Measurements from ENCODE around the gene UNC45B. TPM values are rescaled to one million over a fixed set of nuclear protein-coding genes. Genes with fewer than 3 reads are reported as not detected.
"Not testable (repeated sequence)": the region's sequence is repeated elsewhere in the genome, so short reads cannot be mapped to it uniquely, and the experiment has no call there.

Gene UNC45B
- total RNA-seq, 4 donors from 2014 or later: not detected

DNA sequence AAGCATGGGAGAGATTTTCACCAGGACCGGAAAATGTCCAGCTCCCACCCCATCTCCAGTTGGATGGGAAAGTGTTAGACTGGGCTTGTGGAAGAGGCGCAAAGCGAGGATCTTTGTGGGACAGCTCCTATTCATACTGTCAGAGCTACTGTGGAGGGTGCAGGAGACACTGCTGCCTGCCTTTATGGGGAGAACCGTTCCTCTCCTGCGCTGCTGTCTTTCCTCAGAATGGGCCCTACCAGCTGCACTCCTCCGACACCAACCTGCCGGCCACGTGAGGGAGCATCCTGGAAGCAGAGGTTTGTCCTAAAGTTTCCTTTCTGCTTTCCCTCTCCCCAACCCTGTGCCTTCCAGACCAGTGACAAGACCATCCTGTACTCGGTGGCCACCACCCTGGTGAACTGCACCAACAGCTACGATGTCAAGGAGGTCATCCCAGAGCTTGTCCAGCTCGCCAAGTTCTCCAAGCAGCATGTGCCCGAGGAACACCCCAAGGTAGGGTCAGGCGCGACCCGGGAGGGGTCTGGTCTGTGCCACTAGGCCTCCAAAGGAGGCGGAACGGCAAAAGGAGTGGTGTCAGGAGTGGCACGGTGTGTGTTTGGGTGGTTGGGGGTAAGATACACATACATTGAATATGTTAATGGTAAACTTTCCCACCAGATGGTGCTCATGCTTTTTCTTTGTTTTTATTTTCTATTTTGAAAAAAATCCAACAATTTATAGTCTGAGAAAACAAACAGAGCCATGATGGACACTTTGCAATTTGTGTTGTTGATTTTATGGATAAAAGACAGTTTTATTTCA is 23.6 kb downstream of the UNC45B start:
- no peaks in the 10 kb centered on the region for H3K27me3 ChIP-seq
- H3K4me3 ChIP-seq: no peak overlapping the region
- H3K4me1 ChIP-seq: no peaks in the 10 kb centered on the region
- H3K36me3 ChIP-seq: no peaks in the 10 kb centered on the region
- H3K9me3 ChIP-seq: no peaks in the 10 kb centered on the region
- no peak overlapping the region for H3K27ac ChIP-seq
- TF ChIP-seq POLR2A (IDR thresholded peaks at IDR 0.05): no peak
- TF ChIP-seq, protein P1, sequence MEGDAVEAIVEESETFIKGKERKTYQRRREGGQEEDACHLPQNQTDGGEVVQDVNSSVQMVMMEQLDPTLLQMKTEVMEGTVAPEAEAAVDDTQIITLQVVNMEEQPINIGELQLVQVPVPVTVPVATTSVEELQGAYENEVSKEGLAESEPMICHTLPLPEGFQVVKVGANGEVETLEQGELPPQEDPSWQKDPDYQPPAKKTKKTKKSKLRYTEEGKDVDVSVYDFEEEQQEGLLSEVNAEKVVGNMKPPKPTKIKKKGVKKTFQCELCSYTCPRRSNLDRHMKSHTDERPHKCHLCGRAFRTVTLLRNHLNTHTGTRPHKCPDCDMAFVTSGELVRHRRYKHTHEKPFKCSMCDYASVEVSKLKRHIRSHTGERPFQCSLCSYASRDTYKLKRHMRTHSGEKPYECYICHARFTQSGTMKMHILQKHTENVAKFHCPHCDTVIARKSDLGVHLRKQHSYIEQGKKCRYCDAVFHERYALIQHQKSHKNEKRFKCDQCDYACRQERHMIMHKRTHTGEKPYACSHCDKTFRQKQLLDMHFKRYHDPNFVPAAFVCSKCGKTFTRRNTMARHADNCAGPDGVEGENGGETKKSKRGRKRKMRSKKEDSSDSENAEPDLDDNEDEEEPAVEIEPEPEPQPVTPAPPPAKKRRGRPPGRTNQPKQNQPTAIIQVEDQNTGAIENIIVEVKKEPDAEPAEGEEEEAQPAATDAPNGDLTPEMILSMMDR (IDR thresholded peaks at IDR 0.05): peak in 4 of 6 experiments; percentile 24 to 51 (median 43)
- DNase-seq: peak in 1 of 3 donors; percentile 15

DNA sequence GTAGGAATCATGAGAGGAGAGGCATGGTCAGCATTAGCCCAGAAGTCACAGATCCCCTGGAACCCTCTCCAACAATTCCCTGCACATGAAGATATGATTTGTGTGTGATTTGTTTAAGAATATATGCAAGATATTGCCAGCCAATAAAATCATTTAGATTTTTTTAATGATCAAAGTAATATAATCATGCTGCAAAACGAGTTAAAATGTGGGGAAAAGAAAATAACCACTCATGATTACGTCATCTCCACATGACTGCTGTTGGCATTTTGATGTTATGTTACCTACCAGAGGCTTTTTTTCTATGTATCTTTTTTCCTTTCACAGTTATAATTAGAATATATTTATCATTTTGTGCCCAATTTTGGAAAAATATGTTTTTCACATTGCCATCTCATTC is 24.2 kb downstream of the UNC45B start:
- Histone ChIP-seq H3K4me3 (no peak overlapping the region), H3K27me3 (no peaks in the 10 kb centered on the region), H3K4me1 (no peaks in the 10 kb centered on the region), H3K27ac (no peak overlapping the region), H3K9me3 (no peaks in the 10 kb centered on the region), H3K36me3 (no peaks in the 10 kb centered on the region)
- TF ChIP-seq POLR2A (IDR thresholded peaks at IDR 0.05): no peak
- TF ChIP-seq, protein P1 (IDR thresholded peaks at IDR 0.05): no peak
- DNase-seq: peak in 1 of 3 donors; percentile 6

DNA sequence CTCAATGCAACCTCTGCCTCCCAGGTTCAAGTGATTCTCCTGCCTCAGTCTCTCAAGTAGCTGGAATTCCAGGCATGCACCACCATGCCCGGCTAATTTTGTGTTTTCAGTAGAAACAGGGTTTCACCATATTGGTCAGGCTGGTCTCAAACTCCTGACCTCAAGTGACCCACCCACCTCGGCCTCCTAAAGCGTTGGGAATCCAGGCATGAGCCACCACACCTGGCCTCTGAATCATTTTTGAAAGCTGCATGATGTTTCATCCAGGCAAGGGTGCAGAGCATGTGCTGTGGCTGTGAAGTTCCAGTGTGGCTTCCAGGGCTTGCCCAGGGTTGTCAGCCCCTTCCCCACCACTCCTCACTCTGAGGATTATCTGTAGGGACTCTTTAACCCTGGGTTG is 24.7 kb downstream of the UNC45B start:
- not testable (repeated sequence) for H3K4me3 ChIP-seq, H3K27ac ChIP-seq, H3K9me3 ChIP-seq, H3K27me3 ChIP-seq, H3K36me3 ChIP-seq, H3K4me1 ChIP-seq
- peak in 1 of 3 donors; percentile 11 for DNase-seq

DNA sequence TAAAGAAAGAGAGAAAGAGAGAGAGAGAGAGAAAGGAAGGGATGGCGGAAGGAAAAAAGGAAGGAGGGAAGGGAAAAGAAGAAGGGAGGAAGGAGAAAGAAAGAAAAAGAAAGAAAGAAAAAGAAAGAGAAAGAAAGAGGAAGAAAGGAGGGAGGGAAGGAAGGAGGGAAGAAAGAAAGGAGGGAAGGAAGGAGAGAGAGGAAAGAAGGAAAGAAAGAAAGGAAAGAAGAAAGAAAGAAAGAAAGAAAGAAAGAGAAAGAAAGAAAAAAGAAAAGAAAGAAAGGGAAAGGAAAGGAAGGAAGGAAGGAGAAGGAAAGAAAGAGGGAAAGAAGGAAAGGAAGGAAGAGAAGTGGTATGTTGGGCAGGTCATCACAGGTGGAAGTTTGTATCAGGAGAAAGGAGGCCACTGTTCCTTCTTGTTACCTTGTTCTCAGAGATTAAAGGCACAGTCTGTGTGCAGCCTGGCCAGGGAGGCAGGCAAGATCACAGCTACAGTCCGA is 27.3 kb downstream of the UNC45B start:
- Histone ChIP-seq H3K27me3 (no peaks in the 10 kb centered on the region), H3K27ac (no peak overlapping the region), H3K36me3 (no peaks in the 10 kb centered on the region), H3K4me1 (no peaks in the 10 kb centered on the region), H3K4me3 (no peak overlapping the region), H3K9me3 (no peaks in the 10 kb centered on the region)
- no peak for TF ChIP-seq POLR2A (IDR thresholded peaks at IDR 0.05)
- TF ChIP-seq, protein P1 (IDR thresholded peaks at IDR 0.05): no peak
- DNase-seq: no peak

DNA sequence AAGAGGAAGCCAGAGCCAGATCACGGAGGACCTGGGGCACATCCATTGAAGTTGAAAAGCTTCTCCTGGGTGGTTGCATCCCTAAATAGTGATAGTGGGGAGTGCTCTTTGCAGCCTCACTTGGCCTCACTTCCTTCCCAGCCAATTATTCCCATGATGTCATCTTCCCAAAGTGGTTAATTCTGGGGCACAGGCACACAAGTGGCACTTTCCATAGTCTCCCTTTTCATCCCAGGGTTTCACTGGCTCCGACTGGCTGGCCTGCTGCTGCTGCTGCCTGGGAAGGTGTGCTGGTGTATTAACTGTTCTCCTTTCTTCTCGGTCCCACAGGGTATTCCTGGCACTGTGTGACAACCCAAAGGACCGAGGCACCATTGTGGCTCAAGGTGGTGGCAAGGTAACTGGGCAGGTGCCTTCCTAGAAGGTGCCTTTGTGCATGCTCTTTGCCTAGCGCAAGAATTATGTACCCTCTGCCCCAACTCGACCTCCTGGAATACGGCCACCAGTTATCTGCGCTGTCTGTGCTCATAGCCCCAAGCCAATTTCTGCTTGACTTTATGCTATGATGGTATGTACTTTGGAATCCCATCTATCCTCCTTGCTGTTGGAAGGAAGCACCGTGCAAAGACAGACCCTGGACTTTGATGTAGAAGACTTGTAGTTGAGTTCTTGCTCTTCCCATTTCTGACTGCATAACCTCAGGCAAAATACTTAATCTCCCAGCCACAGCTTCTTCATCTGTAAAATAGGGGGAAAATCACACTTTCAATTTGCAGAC is 28.2 kb downstream of the UNC45B start:
- H3K4me3 ChIP-seq: no peak overlapping the region
- no peaks in the 10 kb centered on the region for H3K4me1 ChIP-seq
- H3K9me3 ChIP-seq: no peaks in the 10 kb centered on the region
- H3K27me3 ChIP-seq: no peaks in the 10 kb centered on the region
- no peaks in the 10 kb centered on the region for H3K36me3 ChIP-seq
- H3K27ac ChIP-seq: no peak overlapping the region
- TF ChIP-seq, protein P1 (IDR thresholded peaks at IDR 0.05): no peak
- TF ChIP-seq POLR2A (IDR thresholded peaks at IDR 0.05): no peak
- DNase-seq: no peak

DNA sequence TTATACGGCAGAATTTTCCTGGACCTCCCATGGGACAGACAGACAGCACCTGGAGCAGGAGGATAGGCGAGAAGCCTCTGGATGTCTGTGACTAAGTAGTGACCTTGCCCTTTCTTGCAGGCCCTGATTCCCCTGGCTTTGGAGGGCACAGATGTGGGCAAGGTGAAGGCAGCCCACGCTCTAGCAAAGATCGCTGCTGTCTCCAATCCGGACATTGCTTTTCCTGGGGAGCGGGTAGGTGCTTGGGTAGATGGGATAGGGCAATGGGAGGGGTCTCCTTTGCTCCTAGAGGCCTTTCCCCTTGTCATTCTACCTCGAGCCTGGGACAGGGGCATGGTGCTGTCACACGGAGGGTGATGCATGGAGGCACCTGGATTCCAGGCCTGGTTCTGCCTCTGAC is 29.3 kb downstream of the UNC45B start:
- H3K4me3 ChIP-seq: no peak overlapping the region
- no peak for TF ChIP-seq POLR2A (IDR thresholded peaks at IDR 0.05)
- TF ChIP-seq, protein P1 (IDR thresholded peaks at IDR 0.05): no peak
- no peak for DNase-seq
- no peaks in the 10 kb centered on the region for H3K27me3 ChIP-seq
- peak overlapping the region in 2 of 4 donors; percentile 13 to 19 for H3K27ac ChIP-seq
- H3K9me3 ChIP-seq: no peaks in the 10 kb centered on the region
- H3K4me1 ChIP-seq: no peaks in the 10 kb centered on the region
- no peaks in the 10 kb centered on the region for H3K36me3 ChIP-seq

DNA sequence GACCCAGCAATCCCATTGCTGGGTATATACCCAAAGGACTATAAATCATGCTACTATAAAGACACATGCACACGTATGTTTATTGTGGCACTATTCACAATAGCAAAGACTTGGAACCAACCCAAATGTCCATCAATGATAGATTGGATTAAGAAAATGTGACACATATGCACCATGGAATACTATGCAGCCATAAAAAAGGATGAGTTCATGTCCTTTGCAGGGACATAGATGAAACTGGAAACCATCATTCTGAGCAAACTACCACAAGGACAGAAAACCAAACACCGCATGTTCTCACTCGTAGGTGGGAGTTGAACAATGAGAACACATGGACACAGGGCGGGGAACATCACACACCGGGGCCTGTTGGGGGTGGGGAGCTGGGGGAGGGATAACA is 31.8 kb downstream of the UNC45B start:
- not testable (repeated sequence) for H3K4me1 ChIP-seq, DNase-seq, H3K36me3 ChIP-seq, H3K27ac ChIP-seq, H3K4me3 ChIP-seq, H3K9me3 ChIP-seq, H3K27me3 ChIP-seq

Data from Peyer's patch (tissue), 4 donors.